Stimulated activated CD8-positive, alpha-beta memory T cell treated with anti-CD3 and anti-CD28 coated beads, Interleukin-15, amount 100 ng/mL, for 4 hours (primary cell): Measurements from ENCODE around the gene AGPS.
"Not testable (repeated sequence)": the region's sequence is repeated elsewhere in the genome, so short reads cannot be mapped to it uniquely, and the experiment has no call there.

ENCODE experiments used
- DNase-seq, 2 donors: peaks; one replicate each; pipeline ENCODE4 v3.0.0-alpha.2; 2020; ENCODE audit warnings: low read depth in 2 of 2

The AGPS gene

DNA sequence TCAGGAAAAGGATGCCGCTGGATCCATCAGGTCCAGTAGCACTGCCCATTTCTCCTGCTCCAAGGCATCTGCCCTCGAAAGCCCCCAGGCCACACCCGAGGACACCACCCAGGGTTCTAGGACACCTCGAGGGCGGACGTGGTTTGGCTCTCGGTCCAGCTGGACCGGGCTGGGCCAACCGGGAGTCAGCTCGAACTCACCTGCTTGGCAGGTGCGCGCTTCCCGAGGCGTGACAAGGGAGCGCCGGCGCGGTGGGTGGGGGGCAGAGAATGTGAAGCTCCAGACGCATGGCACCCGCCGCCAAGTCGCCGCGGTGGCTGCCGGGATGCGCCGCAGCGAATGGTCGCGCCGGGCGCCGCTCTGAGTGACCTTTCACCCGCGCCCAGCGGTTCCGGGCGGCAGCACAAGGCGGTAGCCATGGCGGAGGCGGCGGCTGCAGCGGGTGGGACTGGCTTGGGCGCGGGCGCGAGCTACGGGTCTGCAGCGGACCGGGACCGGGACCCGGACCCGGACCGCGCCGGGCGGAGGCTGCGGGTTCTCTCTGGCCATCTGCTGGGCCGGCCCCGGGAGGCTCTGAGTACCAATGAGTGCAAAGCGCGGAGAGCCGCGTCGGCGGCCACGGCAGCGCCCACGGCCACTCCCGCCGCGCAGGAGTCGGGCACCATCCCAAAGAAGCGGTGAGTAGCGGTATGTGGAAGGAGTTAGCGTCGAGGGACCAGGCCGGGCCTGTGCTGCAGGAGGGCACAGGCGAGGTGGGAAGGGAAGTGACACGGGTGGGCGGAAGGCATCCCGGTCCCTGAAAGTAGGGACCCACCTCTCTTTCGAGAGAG, at the start of gene AGPS:
Gene AGPS (plus strand): TSS at position 401 of the 830 bp plus-strand sequence. CDS start 17 bp downstream, at position 418.
- DNase-seq, result peak; percentile 51 to 62

DNA sequence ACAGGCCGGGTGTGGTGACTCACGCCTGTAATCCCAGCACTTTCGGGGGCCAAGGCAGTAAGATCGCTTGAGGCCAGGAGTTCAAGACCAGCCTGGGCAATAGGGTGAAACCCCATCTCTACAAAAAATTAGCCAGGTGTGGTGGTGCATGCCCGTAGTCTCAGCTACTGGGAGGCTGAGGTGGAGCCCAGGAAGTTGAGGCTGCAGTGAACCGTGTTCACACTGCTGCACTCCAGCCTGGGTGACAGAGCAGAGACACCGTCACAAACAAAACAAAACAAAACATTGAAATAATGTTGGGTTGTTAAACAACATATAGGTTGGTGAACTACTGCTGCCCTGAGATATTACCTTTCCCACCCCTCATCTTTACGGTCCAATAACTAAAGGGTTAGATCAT, 48.8 kb upstream of the AGPS start:
- DNase-seq, result no peak

DNA sequence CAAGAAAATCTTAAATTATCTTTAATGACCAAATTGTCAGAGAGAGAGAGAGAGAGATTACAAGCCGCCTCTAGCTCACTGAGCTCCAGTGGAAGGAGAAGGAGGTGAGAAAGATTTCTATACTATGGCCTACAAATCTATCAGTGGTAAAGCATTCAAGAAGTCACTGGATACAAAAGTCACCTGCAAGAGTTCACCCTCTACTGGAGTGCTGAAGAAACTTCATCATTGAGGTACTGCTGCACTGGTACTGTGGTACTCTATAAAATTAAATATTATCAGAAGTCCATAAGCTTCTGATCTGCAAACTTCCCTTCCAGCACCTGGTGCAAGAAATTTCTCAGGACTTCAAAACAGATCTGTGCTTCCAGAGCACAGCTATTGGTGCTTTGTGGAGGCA, 48.3 kb upstream of the AGPS start:
- no peak for DNase-seq

DNA sequence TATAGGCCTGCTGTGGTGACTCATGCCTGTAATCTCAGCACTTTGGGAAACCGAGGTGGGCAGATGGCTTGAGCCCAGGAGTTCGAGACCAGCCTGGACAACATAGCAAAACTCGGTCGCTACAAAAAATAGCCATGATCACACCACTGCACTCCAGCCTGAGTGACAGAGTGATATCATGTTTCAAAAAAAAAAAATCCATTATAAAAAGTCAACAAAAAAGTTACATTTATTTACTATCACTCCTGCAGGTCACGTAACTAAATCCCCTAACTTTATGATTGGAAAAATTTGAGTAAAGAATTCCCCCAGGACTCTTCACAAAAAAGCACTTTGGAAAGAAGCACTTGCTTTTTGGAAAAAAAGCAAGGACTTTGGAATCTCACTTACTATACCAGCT, 46.4 kb upstream of the AGPS start:
- DNase-seq, result no peak

DNA sequence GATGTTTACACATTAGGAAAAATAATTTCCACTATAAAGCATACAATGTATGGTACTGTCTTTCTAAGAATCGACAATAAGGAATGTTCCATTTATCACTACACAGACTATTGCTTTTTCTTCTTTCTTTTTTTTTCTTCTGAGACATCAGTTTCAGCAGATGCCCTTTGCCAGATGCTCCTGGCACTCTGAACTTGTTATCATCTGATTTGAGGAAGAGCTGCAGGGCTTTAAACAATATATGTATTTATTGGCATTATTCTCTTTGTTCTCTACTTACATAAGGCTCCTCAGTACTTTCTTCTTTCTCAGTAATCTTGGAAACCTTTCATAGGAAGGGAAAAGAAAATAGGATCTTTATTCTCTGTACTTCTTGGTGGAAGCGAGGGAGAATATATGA, 45.0 kb upstream of the AGPS start:
- DNase-seq, result no peak

DNA sequence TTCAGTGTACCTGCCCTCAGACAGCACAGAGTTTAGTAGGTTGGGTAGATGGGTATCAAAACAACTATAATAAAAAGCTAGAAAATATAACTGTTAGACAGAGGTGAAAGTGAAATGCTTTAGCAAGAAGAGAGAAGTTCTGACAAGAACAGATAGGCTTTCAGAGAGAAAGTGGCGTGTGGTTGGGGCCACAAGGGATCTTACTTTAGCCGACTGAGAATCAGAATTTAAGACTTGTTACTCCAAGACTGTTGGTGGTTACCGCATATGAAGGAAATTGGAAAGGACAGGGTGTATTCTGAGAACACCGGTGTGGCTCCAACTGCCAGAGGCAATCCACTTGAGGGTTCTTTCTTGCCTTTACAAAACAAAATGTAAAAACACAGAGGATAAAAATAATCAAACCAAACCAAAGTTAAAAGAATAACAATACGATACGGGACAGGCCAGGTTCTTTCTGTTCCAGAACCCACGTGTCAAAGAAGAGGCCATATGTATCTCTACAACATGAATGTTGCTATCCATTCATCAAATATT, 44.4 kb upstream of the AGPS start:
- DNase-seq, result no peak

DNA sequence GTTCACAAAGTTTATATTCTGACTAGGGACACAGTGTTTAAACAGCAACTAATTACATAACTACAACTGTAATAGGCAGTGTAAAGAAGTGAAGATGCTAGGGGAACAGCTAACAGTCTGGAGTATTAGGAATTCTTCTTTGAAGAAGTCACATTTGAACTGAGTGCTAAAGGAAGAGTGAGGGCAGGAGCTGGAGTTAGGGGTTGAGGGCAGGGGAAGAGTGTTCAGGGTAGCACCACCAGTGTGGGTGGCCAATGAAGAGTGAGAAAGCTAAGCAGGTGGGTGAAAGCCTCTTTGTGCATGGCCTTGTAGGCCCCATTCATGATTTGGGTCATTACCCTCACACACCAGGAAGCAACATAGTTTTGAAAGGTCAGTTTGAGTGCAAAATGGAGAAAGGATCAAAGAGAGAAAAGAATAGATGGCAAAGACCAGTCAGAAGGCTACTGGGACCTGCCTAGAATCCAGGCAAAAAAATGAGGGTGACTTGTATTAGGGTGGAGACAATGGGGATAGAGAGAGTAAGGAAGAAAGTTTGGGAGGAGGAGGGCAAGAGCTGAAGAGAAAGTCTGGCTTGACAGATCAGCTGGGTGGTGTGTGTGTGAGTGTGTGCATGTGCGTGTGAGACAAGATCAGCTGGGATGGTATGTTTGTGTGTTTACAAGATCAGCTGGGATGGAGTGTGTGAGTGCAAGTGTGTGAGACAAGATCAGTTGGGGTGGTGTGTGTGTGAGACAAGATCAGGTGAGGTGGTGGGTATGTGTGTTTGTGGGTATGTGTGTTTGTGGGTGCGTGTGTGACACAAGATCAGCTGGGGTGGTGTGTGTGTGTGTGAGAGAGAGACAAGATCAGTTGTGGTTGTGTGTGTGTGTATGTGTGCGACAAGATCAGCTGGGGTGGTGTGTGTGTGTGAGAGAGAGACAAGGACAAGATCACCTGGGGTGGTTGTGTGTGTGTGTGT, 43.6 kb upstream of the AGPS start:
- no peak for DNase-seq

DNA sequence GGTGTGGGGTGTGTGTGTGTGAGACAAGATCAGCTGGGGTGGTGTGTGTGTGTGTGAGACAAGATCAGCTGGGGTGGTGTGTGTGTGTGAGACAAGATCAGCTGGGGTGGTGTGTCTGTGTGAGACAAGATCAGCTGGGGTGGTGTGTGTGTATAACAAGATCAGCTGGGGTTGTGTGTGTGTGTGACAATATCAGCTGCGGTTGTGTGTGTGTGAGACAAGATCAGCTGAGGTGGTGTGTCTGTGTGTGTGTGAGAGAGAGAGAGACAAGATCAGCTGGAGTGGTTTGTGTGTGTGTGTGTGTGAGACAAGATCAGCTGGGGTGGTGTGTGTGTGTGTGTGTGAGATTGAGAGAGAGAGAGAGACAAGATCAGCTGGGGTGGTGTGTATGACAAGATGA, 41.9 kb upstream of the AGPS start:
- not testable (repeated sequence) for DNase-seq

DNA sequence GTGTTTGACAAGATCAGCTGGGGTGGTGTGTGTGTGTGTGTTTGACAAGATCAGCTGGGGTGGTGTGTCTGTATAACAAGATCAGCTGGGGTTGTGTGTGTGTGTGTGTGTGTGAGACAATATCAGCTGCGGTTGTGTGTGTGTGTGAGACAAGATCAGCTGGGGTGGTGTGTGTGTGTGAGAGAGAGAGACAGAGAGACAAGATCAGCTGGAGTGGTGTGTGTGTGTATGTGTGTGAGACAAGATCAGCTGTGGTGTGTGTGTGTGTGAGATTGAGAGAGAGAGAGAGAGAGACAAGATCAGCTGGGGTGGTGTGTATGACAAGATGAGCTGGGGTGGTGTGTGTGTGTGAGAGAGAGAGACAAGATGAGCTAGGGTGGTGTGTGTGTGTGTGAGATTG, 41.5 kb upstream of the AGPS start:
- DNase-seq, result not testable (repeated sequence)

DNA sequence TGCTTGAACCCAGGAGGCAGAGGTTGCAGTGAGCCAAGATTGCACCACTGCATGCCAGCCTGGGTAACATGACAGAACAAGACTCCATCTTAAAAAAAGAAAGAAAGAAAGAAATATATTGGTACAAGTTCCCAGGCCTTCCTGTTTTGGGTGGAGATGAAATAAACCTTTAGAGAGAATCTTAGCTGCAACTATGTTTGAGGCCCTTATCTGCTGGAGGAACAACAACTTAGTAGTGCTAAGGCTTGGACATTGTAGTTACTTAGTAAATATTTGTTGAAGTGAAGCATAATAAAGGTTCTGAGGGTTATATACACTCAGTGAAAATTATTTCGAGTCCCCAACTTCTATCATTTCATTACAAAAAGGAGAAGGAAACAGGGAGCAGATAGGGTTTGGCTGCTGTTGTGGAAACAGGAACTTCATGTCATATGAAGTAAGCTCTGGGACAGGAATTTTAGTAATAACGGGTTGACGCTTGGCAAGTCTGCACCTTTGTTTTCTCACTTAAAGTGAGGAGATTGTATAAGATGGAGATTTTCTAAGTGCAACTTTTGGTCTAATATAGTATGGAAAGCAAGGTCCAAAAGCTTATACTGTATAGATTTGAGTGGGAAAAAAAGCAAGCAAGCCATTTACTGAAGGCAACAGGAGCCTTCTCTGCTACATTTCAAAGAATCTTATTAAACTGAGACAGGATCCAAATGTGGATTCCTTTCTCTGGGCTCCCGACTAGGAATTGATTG, 40.0 kb upstream of the AGPS start:
- DNase-seq, result no peak

DNA sequence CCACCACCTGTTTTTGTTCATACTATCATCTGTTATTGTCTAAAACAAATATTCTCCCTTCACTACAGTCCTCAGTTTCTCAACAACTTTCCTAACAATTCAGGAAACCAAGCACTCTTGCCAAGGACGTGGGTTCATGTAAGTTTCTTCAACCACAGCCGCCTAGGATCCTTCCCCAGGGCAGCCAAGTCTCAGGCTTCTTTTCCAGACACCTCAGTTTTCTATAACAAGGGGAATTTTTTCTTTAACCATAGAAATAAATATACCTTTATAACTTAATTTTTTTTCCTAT, 39.4 kb upstream of the AGPS start:
- no peak for DNase-seq

DNA sequence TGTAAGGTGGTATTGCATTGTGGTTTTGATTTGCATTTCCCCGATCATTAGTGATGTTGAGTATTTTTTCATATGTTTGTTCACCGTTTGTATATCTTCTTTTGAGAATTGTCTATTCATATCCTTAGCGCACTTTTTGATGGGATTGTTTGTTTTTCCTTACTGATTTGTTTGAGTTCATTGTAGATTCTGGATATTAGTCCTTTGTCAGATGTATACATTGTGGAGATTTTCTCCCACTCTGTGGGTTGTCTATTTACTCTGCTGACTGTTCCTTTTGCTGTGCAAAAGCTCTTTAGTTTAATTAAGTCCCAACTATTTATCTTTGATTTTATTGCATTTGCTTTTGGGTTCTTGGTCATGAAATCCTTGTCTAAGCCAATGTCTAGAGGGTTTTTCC, 38.0 kb upstream of the AGPS start:
- DNase-seq, result not testable (repeated sequence)

DNA sequence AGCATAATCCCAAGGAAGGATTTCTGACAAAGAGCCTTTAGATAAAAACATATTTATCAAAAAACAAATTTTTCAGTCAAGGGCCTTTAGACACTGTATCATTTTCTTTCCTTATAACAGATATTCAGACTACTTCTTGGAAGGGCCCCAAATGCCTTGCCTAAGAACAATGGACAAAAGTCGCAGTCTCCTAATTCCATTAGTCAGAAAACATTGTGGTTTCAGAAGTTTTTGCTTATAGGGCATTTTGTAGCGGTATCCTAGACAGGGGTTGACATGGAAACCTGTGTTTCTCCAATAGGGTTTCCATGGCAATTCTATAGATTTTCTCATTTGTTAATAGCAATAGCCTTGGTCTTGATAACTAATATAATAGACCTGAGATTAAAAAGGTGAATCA, 36.7 kb upstream of the AGPS start:
- DNase-seq, result no peak

DNA sequence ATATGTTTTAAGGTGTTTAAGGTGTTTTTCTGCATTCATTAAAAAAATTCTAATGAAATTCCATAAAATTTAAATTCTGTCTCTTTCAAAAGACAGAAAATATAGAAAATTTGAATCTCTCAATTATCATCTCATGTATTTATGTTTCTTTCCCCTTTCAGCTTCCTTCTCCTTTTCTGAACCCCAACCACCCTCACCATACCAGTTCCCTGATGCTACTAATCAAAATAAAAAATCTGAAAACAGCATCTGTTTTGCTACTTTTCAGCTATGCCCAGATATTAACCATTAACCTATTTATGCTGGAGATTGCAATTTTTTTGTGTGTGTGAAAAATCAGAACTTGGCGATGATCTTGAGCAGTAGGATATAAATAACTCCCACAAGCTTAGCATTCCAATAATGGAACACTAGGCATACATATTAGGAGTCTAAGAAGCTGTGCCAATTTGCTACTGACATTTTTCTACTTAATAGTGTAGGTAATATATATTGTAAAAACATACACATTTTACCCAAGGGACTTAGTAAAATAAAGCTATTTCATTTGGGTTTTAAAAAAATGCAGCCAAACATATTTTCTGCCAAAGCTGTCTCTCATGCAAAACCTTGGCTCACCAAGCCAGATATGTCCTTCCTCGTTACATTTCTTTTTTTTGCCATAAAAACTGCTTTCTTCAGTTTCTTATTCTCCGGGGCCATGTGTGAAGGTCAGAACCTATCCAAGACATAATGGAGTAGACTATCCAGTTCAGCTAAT, 32.6 kb upstream of the AGPS start:
- no peak for DNase-seq

DNA sequence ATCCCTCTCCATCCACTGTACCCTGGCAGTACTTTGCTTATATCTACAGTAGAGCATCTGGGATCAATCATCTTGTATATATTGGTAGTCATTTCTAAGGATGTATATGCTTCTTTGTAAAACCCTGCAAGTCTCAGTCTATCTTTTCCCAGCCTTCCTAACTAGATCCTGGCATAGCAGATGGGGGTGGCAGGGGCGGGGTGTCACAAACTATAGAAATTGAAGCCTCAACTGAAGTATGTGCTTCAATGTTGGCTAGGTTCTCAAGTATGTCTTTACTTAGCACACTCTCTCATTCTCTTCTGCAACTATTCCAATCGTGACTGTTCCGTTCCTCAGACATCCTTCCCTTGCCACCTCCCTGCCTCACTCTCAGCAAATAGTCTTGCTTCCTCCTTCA, 30.1 kb upstream of the AGPS start:
- no peak for DNase-seq

DNA sequence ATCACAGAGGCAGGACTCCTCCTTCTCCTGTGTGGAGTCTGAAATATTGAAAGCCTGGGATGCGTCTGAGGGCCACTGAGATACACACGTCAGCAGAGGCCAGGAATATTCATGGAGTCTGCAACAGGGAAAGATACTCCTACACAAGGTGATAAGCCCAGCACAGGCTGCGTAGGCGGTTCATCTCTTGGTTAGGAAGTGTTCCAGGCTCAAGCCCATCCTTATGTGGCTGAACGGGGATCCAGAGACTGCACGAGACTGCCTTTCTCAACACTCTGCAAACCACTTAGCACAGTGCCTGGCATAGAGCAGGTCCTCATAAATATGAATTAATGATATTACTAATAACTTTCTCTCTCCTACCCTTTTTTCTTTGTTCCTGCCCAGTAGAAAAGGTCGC, 29.2 kb upstream of the AGPS start:
- DNase-seq, result no peak

DNA sequence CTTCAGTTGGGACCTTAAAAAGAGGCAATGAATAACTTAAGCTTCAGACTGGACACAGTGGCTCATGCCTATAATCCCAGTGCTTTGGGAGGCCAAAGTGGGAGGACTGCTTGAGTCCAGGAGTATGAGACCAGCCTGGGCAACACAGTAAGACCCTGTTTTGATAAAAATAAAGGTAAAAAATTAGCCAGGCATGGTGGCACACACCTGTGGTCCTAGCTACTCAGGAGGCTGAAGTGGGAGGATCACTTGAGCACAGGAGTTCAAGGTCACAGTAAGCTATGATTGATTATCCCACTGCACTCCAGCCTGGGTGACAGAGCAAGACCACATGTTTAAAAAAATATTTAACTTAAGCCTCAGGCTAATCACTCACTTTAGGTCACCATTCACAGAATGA, 26.8 kb upstream of the AGPS start:
- DNase-seq, result not testable (repeated sequence)

DNA sequence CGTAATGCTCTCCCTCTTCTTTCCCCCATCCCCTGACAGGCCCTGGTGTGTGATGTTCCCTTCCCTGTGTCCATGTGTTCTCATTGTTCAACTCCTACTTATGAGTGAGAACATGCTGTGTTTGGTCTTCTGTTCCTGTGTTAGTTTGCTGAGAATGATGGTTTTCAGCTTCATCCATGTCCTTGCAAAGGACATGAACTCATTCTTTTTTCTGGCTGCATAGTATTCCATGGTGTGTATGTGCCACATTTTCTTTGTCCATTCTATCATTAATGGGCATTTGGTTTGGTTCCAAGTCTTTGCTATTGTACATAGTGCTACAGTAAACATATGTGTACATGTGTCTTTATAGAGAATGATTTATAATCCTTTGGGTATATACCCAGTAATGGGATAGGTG, 24.6 kb upstream of the AGPS start:
- DNase-seq, result not testable (repeated sequence)

DNA sequence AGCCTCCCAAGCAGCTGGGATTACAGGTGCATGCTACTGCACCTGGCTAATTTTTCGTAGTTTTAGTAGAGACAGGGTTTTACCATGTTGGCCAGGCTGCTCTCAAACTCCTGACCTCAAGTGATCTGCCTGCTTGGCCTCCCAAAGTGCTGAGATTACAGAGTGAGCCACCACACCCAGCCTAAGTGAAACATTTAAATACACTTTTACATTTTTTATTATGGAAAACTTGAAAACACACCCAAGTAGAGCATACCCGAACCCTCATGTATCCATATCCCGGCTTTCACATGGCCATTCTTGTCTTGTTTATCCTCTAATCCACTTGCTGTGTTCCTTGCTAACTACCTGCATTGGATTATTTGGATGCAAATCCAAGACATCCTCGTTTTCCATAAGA, 13.2 kb upstream of the AGPS start:
- DNase-seq, result no peak

DNA sequence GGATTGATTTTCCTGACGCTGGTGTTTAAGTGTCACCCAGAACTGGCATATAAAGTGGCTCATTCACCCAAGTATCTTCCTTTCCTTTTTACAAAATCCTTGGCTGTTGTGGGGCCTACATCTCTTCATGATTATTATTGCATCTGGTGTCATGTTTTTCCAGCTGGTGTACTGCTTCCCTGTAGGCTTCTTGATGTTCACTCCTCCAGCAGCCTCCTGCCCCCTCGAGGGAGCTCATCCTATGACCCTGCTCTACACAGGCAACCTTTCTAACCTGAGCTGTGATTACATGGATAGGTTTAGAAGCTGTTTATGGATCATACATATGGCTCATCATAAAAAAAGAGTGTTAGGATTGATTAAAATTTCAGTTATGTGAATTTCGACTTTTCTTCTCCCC, 12.4 kb upstream of the AGPS start:
- DNase-seq, result no peak

DNA sequence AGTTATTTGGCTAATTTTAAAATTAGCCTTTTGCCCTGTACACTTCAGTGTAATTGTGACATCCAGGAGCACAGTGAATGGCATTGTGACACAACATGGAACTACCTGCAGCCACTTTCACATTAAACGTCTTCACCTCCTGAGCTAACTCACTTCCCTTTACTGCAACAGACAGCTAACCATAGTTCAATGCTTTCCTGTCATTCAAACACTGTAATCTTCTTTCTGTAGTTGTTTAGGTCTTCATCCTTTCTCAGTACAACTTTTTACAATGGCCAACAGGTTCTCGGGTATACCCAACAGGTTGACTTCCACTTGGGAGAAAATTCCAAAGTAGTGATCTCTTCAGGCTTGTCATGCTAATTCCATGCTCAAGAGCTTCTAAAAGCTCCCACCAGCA, 8.6 kb upstream of the AGPS start:
- no peak for DNase-seq
